ENCODE results near the gene FHOD3.

DNA sequence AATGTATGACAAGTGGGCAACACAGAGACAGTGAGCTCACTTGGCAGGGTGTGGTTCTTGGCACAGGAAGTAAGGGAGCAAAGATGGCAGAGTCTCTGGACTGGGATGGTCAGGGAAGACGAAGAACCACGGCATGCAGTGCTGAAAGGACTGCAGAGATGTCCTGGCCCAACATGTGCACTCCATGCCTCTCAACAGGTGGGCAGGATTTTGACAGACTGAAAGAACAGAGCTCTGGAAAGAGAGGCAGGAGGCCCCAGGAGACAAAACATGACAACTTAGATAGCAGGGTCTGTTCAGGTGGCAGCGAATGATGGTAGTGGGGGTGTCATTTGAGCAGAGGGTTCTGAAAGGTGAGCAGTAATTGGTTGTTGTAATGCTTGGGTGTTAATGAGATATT is 180.3 kb downstream of the FHOD3 start:
- TF ChIP-seq, protein P1, sequence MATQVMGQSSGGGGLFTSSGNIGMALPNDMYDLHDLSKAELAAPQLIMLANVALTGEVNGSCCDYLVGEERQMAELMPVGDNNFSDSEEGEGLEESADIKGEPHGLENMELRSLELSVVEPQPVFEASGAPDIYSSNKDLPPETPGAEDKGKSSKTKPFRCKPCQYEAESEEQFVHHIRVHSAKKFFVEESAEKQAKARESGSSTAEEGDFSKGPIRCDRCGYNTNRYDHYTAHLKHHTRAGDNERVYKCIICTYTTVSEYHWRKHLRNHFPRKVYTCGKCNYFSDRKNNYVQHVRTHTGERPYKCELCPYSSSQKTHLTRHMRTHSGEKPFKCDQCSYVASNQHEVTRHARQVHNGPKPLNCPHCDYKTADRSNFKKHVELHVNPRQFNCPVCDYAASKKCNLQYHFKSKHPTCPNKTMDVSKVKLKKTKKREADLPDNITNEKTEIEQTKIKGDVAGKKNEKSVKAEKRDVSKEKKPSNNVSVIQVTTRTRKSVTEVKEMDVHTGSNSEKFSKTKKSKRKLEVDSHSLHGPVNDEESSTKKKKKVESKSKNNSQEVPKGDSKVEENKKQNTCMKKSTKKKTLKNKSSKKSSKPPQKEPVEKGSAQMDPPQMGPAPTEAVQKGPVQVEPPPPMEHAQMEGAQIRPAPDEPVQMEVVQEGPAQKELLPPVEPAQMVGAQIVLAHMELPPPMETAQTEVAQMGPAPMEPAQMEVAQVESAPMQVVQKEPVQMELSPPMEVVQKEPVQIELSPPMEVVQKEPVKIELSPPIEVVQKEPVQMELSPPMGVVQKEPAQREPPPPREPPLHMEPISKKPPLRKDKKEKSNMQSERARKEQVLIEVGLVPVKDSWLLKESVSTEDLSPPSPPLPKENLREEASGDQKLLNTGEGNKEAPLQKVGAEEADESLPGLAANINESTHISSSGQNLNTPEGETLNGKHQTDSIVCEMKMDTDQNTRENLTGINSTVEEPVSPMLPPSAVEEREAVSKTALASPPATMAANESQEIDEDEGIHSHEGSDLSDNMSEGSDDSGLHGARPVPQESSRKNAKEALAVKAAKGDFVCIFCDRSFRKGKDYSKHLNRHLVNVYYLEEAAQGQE (IDR thresholded peaks at IDR 0.05; ENCODE audit: insufficient read depth in 1 of 2, low read depth in 2 of 2, low read length in 2 of 2): no peak
- no peak for TF ChIP-seq POLR2AphosphoS5 (IDR thresholded peaks at IDR 0.05; ENCODE audit: low read depth, low read length)
- no peak for TF ChIP-seq TAF1 (IDR thresholded peaks at IDR 0.05; ENCODE audit: borderline replicate concordance, insufficient read depth, low read length)

All from PFSK-1 (cell line).